Measurements from ENCODE around the gene LAMB2.
A peak's percentile ranks its signal among the peaks of the same experiment; 100 is the strongest.

The LAMB2 gene

DNA sequence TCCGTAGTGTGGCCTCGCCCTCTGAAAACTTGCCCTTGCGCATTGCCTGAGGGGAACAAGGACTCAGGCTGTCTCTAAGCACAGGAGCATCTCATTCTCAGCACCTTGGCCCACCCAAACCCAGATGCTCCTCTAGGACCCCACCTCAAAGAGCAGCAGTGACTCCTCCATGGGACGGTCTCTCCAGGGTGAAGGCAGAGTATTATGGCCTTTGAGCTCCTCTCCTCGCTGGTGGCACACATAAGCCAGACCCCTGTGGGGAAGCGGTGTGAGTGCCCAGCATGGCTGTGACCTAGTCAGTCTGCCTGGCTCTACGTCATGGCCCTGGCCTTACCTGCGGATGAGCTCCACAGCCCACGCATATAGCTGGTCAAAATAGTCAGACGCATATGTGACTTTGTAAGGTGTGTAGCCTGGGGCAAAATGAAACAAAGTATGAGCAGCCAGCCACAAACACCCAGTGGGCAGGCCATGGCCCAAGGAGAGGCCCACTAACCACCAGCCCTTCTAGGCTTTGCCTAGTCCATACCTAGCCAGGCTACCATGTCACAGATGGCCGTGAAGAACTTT is 32.7 kb downstream of the LAMB2 start:
- Histone ChIP-seq H3K9me3 (no peaks in the 10 kb centered on the region), H3K36me3 (replicated peaks) (peaks cover 66% of the 10 kb centered on the region), H3K4me3 (no peak overlapping the region), H3K4me1 (peaks cover 9% of the 10 kb centered on the region), H3K27me3 (ENCODE audit: low read depth) (no peaks in the 10 kb centered on the region)
- DNase-seq (ENCODE audit: low spot score in 2 of 2): no peak
- in situ Hi-C loops (cut with MboI; ENCODE audit: low sequenced_read_pairs): no loop called here

DNA sequence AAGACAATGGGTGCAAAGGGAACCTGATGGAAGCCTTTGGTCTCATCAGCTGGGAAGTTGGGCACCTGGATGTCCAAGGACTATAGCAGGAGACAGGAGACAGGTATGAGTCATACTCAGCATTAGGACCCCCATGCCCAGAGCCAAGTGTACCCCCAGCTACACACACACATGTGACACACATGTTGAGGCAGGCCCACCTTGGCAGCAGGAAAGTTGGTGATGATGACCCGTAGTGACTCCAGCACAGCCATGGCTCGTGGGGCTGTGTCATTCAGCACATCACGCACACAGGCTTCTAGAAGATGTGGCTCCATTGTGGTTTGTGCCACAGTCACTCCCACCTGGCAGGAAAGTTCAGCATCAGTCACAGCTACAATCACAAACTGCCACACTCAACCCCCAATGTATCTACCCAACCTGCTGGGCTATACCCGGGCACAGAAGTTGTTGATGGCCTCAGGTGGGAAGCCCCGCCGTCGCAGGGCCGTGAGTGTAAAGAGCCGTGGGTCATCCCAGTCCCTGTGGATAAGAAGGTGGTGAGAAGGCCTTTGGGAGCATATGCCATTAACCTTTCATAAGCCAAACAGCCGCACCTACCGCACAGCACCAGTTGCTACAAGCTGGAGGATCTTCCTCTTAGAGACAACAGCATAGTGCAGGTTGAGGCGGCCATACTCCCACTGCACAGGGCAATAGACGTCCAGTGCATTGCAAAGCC is 33.8 kb downstream of the LAMB2 start:
- Histone ChIP-seq H3K4me1 (peaks cover 12% of the 10 kb centered on the region), H3K9me3 (no peaks in the 10 kb centered on the region), H3K4me3 (no peak overlapping the region), H3K36me3 (replicated peaks) (peaks cover 66% of the 10 kb centered on the region), H3K27me3 (ENCODE audit: low read depth) (no peaks in the 10 kb centered on the region)
- in situ Hi-C loops (cut with MboI; ENCODE audit: low sequenced_read_pairs): no loop called here
- DNase-seq (ENCODE audit: low spot score in 2 of 2): no peak

DNA sequence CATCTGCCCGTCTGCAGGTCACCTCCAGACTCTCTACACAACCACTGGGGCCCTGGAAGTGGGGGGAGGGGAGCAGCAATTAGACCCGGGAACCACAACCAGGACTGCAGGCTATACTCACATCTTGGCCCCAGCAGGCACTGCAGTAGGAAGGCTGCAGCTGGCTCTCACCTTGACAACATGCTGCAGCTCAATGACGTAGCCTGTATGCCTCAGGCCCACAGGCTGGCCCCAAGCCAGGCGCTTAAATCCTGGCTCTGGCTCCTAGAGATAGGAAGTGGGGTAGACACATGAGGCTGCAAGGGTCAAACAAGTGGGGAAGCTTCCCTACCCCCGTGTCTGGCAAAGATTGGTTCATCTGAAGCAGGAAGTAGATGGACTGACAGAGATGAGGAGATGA is 34.4 kb downstream of the LAMB2 start:
- DNase-seq (ENCODE audit: low spot score in 2 of 2): no peak
- Histone ChIP-seq H3K4me3 (no peak overlapping the region), H3K27me3 (ENCODE audit: low read depth) (no peaks in the 10 kb centered on the region), H3K9me3 (no peaks in the 10 kb centered on the region), H3K36me3 (replicated peaks) (peaks cover 67% of the 10 kb centered on the region), H3K4me1 (peaks cover 7% of the 10 kb centered on the region)
- in situ Hi-C loops (cut with MboI; ENCODE audit: low sequenced_read_pairs): no loop called here

DNA sequence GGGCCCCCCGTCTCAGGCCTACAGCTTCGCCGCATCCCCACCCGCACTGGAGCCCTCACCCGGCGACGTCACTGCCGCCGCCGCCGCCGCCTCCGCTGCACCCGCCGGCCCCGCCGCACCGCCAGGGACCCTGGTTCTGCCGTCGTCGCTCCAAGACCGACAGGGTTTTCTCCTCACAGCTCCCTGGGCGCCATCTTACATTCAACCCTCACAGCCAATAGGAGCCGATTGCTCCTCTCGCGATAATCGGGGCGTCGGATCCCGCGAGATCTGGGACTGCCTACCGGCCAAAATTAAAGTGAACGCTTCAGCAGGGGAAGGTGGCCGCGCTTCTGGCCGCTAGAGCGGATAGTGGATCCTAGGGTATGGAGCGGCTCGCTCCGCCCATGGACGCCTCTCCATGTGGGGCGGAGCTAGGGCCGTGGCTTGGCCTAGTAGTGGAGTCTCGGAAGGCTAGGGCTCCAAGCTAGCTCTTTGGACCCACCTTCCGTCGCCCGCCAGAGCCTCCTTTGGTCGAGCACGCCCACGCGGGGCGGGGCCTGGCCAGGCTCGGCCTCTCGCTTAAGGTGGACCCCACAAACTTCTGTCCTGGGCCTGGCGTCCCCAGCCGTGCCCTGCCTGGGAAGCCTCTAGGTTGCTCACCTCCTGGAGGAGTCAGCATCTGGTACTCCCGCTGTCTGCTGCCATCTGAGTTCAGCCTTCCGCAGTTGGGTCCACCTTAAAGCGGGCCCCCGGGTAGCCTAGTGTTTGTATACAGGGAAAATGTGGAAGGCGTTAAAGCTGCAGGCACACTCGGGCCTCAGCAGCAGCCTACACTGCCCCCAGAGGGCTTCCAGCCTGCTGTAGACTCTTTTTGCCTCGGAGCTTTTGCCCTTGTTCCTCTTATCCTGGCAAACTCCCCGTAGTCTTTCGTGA is 38.7 kb downstream of the LAMB2 start, which contains the start of gene QRICH1:
QRICH1 (minus strand) TSS at position 219 of the 915 bp plus-strand sequence. CDS start 17,054 bp downstream, outside the sequence.
- H3K36me3 ChIP-seq (replicated peaks): peaks cover 31% of the 10 kb centered on the region

DNA sequence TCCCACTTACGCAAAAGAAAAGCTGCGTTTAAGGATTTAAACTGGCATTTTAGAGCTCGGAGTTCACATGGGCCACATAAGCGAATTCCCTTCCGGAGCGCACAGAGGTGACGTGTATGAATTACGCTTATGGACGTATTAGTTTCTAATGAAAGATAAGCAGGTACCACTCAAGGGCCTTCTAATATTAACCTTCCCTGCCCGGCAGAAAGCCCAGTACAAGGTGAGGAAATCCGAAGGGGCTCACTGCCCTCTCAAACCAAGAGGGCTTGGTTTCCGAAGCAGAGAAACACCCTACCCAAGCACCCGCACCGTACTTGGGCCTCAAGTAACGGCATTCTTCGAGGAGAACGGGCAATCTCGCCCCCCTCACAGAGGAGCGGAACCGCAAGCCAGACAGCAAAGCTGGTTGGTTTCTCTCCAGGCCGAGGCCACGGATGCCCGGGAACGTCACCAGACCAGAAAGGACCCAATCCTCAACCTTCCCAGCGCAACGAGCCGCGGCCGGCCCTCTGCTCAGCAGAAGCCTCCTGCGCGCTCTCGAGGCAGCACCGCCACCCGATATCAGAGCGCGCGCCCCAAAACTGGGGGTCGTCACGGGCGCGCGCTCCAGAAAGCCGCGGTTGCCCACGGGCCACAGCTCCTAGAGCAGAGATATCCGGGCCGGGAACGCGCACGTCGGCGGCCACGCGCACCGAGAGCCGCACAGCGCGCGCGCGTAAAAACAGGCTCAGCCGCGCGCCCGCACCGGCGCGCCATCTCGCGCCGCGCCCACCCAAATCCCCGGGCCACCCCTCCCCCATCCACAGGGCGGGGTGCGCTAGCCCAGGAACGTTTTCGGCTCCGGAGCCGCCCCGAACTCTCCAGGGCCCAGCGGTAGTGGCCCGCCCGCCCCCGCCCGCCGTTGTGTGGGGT is 39.7 kb downstream of the LAMB2 start:
- Histone ChIP-seq H3K4me1 (peaks cover 8% of the 10 kb centered on the region), H3K27me3 (ENCODE audit: low read depth) (no peaks in the 10 kb centered on the region), H3K36me3 (replicated peaks) (peaks cover 22% of the 10 kb centered on the region), H3K9me3 (no peaks in the 10 kb centered on the region), H3K4me3 (peak overlapping the region; percentile 93)
- peak; percentile 50 to 85 for DNase-seq (ENCODE audit: low spot score in 2 of 2)
- in situ Hi-C loops (cut with MboI; ENCODE audit: low sequenced_read_pairs): no loop called here

More for the DNA sequence above, 38.7 kb downstream of the LAMB2 start, which contains the start of gene QRICH1:
- Histone ChIP-seq H3K4me1 (peaks cover 8% of the 10 kb centered on the region), H3K9me3 (no peaks in the 10 kb centered on the region), H3K4me3 (peak within 1 kb of the TSS; percentile 93), H3K27me3 (ENCODE audit: low read depth) (no peaks in the 10 kb centered on the region)
- in situ Hi-C loops (cut with MboI; ENCODE audit: low sequenced_read_pairs): no loop called here
- peak; percentile 95 to 98 for DNase-seq (ENCODE audit: low spot score in 2 of 2)

DNA sequence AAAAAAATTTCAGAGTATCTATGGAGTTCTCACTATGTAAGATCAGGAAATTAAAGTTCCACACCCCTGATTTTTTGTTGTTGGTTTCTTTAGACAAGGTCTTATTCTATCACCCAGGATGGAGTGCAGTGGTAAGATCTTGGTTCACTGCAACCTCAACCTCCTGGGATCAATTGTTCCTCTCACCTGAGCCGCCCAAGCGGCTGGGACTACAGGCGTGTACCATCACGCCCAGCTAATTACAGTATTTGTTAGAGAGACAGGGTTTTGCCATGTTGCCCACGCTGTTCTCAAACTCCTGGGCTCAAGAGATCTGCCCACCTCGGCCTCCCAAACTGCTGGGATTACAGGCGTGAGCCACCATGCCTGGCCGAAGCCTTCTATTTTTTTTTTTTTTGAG is 51.4 kb downstream of the LAMB2 start:
- in situ Hi-C loops (cut with MboI; ENCODE audit: low sequenced_read_pairs): no loop called here
- DNase-seq (ENCODE audit: low spot score in 2 of 2): no peak

DNA sequence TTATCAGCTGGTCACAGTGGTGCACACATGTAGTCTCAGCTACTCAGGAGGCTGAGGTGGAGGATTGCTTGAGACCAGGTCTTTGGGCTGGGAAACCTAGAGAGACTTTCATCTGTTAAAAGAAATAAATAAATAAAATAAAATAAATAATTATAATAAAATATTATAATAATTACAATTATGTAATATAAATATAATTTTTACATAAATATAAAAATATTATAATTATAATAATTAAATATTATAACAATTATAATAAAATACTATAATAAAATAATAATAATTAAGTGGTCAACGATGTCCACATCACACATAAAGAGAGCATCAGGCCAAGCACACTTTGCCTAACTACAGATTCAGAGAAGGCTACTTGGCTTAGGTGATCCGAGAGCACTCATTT is 53.6 kb downstream of the LAMB2 start:
- H3K27me3 ChIP-seq (ENCODE audit: low read depth): no peaks in the 10 kb centered on the region
- in situ Hi-C loops (cut with MboI; ENCODE audit: low sequenced_read_pairs): no loop called here
- no peak overlapping the region for H3K4me3 ChIP-seq
- H3K36me3 ChIP-seq (replicated peaks): peaks cover 39% of the 10 kb centered on the region
- no peaks in the 10 kb centered on the region for H3K9me3 ChIP-seq
- no peak for DNase-seq (ENCODE audit: low spot score in 2 of 2)
- peaks cover 6% of the 10 kb centered on the region; the same call in 1 of the 2 replicates for H3K4me1 ChIP-seq

More for the DNA sequence above, 51.4 kb downstream of the LAMB2 start:
- H3K27me3 ChIP-seq (ENCODE audit: low read depth): no peaks in the 10 kb centered on the region
- H3K4me3 ChIP-seq: no peak overlapping the region
- H3K36me3 ChIP-seq (replicated peaks): peaks cover 20% of the 10 kb centered on the region
- no peaks in the 10 kb centered on the region for H3K9me3 ChIP-seq
- H3K4me1 ChIP-seq: peaks cover 6% of the 10 kb centered on the region; the same call in 1 of the 2 replicates

DNA sequence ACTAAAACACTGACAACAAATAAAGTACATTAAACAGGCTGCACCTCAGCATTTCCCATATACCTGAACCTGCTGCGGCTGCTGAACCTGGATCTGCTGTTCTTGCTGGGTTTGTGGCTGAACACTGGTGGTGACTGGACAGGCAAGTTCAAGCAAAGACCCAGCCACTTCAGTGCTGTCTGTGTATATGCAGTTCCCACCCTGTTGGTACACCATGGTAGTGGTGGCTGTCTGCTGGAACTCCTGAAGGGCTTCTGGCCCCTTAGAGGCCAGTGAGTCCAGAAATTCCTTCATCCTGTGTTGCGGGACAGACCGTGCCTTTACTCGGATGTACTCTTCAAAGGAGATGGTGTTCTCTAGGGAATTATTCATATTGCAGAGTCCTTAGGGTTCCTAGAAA is 56.2 kb downstream of the LAMB2 start:
- peaks cover 59% of the 10 kb centered on the region for H3K36me3 ChIP-seq (replicated peaks)
- no peak for DNase-seq (ENCODE audit: low spot score in 2 of 2)
- no peak overlapping the region for H3K4me3 ChIP-seq
- in situ Hi-C loops (cut with MboI; ENCODE audit: low sequenced_read_pairs): no loop called here
- no peaks in the 10 kb centered on the region for H3K27me3 ChIP-seq (ENCODE audit: low read depth)
- H3K4me1 ChIP-seq: peaks cover 6% of the 10 kb centered on the region; the same call in 1 of the 2 replicates
- no peaks in the 10 kb centered on the region for H3K9me3 ChIP-seq

DNA sequence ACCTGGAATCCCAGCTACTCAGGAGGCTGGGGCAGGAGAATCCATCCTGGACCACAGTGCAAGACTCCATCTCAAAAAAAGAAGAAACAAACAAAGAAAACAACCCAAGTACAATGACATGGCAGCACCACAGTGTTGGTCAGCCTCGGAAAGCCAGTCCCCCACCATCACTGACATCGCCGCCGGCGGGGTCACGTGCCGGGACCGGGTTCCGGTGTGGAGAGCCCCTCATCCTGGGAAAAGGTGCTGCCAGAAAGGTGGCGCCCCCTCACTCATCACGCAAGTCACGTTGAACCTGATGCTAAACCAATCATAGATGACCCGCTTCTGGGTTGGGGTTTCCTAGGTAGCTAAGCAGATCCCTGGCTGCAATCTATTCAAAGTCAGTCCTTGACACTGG is 56.7 kb downstream of the LAMB2 start:
- H3K9me3 ChIP-seq: no peaks in the 10 kb centered on the region
- H3K4me3 ChIP-seq: no peak overlapping the region
- H3K27me3 ChIP-seq (ENCODE audit: low read depth): no peaks in the 10 kb centered on the region
- no peak for DNase-seq (ENCODE audit: low spot score in 2 of 2)
- in situ Hi-C loops (cut with MboI; ENCODE audit: low sequenced_read_pairs): no loop called here
- H3K36me3 ChIP-seq (replicated peaks): peaks cover 64% of the 10 kb centered on the region
- peaks cover 6% of the 10 kb centered on the region; the same call in 1 of the 2 replicates for H3K4me1 ChIP-seq
